Fibroblast of peridontal ligament (primary cell): ENCODE data around the gene RGS19.
A peak's percentile ranks its signal among the peaks of the same experiment; 100 is the strongest.
"Not testable (repeated sequence)": the region's sequence is repeated elsewhere in the genome, so short reads cannot be mapped to it uniquely, and the experiment has no call there.

Experiments used
- DNase-seq: peaks from one replicate; pipeline ENCODE4 v3.0.0-alpha.2; 2010; ENCODE audit errors: extremely low read depth

Gene RGS19

DNA sequence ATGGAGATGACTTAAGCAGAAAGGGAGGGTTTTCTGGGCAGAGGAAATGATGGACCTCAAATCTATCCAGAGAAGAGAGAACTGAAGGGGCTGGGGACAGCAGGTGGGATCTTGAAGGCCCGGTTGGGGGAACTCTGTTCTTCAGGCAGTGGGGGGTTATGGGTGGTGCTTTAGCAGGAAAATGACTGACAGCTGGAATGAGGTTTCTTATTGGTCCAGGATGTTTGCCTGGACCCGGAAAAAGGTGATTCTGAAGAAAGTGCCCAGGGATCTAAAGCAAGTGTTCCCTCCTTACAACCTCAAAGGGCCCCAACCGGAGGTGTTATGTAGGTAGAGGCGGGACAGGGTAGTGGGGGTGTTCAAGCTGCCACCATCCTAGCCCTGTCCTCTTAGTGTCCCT, 16.1 kb upstream of the RGS19 start:
- DNase-seq, result no peak

DNA sequence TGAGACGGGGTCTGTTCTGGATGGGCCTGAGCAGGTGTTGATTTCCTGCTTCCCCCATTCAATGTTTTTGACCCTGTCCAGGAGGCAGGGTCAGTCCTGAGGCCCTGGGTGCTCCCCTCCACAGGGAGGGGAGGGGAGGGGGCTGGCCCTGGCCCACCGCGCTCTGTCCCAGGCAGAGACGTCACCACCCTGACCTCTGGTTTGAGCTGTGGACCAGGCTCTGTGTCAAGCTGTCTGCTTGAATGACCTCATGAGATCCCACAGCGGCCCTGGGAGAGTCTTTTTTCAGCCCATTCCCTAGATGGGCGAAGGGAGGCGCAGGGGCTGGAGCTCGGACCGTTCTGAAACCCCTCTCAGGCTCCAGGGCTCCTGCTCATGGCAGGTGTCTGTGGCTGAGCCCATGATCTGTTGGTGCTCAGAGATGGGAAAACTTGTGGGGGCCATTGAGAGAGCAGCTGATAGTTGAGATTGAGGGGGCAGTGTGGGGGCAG, 13.7 kb upstream of the RGS19 start:
- no peak for DNase-seq

DNA sequence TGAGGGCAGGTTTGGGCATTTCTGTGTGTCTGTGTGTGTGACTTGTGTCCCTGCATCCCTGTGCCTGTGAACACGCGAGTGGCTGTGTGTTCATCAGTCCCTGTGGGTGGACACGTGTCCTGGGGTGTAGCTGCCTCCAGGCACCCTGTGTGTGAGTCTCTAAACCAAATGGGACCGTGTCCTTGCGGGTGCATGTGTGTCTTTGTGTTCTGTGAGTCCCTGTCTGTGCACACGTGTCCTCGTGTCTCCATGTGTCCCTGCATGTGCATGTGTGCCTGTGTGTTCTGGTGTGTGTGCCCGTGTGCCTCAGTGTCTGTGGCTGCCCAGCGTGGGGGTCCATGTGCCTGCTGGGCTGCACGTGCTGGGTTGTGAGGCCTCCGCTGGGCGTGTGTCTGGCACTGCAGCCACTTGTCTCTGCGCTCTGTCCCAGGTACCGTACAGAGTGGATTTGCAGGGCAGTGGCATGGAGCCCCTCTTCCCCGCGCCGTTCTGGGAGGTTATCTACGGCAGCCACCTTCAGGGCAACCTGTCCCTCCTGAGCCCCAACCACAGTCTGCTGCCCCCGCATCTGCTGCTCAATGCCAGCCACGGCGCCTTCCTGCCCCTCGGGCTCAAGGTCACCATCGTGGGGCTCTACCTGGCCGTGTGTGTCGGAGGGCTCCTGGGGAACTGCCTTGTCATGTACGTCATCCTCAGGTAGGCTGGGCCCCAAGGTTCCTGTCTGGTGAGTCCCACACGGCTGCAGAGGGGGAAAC, 13.1 kb upstream of the RGS19 start:
- no peak for DNase-seq

DNA sequence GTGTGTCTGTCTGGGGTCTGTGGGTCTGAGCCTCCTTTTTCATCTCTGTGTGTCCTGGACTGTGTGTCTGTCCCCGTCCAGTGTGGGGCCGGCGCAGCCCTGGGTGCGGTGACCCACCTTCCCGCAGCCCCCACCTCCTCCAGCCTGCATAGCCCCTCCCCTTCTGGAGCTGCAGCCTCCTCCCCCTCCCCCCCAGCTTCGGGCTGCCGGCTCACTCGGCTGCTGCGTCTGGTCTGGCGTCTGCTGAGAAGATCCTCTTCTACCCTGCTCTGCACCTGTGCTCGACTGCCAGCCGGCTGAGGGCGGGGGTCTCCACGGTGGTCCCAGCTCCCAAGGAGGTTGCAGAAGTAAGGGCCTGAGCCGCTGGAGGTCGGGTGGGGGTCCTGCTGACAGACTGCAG, 12.5 kb upstream of the RGS19 start:
- DNase-seq, result no peak

DNA sequence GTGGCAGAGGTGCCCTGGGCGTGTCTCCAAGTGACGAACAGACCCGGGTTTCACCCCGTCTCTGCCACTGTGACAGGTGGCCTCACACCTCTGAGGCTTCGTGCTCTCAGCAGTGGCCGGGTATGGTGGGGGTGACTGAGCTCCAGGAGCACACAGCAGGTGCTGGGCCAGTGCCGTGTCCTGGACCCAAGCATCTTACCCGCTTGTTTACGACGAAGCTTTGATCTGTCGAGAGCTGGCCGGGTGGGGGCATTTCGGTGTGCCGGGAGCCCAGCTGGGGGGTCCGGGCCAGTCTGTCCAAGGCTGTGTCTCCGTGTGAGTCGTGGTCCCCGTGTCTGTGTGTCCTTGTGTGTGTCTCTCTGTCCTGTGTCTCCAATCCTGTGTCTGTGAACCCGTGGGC, 12.0 kb upstream of the RGS19 start:
- no peak for DNase-seq

DNA sequence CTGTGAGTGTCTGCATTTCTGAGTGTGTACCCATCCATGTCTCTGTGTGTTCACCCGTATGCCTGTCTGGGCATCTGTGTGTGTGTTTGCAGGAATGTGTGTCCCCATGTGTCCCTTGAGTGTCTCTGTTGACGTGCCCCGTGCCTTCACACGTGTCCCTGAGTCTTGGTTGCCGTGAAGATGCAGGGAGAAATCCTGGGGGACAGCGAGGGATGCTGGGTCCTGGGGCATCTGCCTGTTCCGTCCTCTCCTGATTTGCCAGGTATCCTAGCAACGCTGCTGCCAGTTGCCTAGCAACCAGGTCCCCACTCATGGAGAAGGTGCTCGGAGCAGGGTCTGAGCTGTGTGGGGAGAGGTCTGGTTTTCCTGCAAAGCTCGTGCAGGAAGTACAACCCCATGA, 10.8 kb upstream of the RGS19 start:
- no peak for DNase-seq

DNA sequence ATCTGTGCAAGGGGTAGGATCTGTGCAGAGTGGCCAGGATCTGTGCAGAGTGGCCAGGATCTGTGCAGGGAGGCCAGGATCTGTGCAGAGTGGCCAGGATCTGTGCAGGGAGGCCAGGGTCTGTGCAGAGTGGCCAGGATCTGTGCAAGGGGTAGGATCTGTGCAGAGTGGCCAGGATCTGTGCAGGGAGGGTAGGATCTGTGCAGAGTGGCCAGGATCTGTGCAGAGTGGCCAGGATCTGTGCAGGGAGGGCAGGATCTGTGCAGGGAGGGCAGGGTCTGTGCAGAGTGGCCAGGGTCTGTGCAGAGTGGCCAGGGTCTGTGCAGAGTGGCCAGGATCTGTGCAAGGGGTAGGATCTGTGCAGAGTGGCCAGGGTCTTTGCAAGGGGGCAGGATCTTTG, 9.3 kb upstream of the RGS19 start:
- DNase-seq, result not testable (repeated sequence)

DNA sequence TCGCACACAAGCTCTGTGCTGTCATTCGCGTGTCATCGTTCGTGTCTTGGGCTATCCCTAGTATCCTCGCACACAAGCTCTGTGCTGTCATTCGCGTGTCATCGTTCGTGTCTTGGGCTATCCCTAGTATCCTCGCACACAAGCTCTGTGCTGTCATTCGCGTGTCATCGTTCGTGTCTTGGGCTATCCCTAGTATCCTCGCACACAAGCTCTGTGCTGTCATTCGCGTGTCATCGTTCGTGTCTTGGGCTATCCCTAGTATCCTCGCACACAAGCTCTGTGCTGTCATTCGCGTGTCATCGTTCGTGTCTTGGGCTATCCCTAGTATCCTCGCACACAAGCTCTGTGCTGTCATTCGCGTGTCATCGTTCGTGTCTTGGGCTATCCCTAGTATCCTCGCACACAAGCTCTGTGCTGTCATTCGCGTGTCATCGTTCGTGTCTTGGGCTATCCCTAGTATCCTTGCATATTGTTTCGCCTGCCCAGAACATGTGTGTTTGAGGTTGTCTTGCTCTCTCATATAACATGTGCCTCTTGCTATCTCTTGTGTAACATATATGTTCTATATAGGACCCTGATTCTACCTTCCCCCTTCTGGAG, 8.0 kb upstream of the RGS19 start:
- DNase-seq, result not testable (repeated sequence)

DNA sequence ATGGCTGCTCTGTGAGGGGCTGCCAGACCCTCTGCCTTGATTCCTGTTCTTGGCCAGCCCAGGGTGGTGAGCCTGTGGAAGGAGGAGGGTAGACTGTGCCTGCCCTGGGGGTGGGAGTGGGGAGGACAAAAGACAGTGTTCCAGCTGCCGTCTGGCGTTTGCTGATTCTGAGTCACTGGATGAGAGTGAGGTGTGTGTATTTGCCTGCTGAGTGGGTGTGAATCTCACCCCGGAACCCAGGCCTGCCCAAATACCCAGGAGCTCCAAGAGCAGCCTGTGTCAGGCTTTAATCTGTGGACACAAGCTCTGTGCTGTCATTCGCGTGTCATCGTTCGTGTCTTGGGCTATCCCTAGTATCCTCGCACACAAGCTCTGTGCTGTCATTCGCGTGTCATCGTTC, 7.5 kb upstream of the RGS19 start:
- no peak for DNase-seq

DNA sequence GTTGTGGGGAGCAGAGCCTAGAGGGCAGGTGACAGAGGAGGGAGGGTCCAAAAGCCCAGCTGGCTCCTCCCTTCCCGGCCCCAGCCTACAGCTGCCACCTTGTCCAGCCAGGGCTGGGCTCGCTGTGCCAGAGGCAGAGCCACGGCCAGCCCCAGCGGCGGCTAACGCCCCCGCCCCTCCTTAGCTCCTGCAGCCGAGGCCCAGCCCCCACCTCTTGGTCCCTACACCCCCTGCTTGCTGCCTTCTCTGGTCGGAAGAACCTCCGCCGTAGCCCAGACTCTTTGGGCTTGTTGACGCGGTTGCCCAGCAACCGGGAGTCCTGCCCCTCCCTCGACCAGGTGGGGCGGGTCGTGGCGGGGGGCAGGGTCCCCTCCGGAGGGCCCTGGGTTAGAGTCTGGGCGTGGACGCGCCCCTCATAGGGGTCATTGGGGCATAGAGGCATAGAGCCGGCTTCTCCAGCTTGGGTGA, 5.4 kb upstream of the RGS19 start:
- no peak for DNase-seq

DNA sequence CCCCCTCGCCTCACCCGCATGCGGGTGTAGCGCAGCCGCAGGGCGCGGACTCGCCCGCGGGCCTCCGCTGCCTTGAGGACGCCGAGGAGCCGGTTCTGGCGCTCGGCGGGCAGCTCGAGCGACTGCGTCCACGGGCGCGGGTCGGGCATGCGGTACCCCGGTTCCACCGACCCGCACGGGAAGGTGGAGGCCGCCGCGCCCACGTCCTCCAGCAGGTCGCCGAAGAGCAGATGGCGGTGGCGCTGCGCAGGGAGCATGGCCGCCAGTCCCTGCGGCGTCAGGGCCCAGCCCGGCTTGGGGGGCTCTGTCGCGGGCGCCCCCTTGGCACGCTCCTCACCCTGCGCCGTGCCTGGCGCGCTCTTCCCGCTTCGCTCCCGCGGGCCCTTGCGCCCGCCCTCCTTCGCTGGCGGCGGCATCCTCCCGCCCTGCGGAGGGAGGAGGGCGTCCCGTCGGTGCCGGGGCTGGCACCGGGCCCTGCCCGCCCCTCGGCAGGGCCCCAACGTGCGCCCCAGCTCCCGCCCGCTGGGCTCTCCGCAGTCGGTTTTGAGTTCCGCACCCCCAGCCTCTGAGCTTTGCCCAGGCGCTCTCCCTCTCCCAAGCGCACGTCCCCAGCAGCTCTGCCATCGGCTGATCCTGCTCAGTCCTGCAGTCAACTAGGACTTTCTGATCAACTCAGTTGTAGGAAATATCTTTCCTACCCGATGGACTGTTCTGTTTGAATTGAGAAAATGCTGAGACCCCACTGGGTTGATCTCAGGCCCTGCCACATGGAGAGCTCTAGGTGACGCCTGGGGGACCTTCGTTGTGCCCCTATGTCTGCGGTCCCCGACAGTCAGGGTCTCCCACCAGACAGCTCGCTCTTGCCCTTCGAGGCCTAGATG, 4.7 kb upstream of the RGS19 start, which contains the start of gene LKAAEAR1:
Gene LKAAEAR1 (minus strand): TSS at position 595 of the 881 bp plus-strand sequence. CDS start 179 bp downstream, at position 416.
- DNase-seq, result peak; percentile 3

DNA sequence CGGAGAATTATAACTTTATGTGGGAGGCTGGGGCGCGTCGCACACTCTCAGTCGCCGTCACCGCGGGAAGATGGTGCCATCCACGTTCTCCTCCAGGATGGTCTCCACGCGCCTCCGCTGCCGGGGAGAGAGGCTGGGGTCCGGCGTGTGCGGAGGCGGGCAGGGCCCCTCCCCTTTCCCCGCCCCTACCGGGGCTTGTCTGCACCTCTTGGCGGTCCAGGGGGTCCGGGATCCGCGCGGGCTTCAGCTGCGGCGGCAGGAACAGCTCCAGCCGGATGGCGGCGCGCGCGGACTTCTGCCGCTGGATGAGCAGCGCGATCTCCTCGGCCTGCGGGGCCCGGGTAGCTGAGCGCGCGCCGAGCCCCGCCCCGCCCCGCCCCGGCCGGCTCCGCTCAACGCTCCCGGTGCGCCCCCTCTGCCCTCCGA, 4.1 kb upstream of the RGS19 start:
- DNase-seq, result peak; percentile 47

DNA sequence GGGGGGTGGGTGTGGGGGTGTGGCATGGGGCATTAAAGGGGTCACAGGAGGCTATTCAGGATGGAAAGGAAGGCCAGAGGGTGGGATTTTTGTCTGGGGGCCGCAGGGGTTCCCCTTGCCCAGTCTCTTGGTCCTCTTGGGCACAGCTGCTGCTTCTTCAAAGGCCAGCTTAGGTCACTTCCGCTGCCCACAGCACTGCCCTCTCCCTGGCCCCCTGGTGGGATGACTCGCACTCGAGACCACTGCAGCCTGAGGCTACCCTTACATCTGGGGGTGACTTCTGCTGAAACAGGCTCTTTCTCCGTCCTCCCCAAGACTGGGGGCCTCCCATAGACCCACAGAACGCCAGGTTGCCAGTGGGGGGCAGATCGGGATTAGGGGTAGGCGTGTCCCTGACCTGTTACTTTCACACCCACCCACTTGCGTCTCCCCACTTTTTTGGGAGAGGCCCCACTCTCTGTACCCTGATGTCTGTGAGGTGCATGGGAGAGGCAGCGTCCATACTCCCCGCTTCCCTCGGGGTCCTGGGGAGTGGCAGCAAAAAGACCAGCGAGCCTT, 3.6 kb upstream of the RGS19 start:
- no peak for DNase-seq

DNA sequence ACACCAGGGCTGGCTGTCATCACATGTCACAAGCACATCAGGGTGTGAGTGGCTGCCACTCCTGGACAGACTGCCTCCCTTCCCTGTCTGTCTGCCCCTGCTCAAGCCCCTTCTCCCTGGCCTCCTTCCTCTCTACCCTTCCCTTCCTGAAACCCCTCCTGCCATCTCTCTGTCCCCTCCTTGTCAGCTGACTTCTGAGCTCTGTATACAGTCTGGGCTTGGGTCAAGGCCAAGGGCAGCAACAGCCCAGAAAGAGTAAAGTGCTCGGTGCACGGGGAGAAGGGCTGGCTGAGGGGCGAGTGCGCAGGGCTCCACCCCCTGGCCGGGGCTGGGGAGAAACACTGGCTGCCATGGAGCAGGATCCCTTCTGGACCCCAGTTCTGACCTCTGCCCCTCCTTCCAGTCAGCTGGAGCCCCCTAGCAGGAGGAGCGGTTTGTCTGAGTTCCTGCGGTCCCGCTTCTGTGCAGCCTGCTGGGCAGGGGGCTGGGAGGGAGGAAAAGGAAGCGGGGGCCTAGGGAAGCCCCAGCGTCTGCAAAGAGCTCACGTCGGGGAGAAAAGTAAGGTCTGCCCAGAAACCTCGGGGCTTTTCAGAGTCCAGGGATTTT, 2.9 kb upstream of the RGS19 start:
- no peak for DNase-seq

DNA sequence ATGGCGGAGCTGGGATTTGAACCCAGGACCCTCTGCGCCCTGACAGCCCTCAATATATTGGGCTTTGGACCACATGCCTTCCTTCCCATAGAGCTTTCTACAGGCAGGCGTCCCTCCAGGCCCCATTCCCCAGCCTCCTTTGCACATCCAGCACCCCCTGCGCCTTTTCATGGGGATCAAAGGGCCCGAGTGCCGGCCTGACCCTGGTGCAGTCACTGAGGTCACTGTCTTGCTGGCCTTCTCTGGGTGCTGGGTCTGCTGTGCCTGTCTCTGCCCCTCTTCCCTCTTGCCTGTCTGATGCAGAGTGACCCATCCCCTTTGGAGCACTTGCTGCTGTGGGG, 2.3 kb upstream of the RGS19 start:
- no peak for DNase-seq

DNA sequence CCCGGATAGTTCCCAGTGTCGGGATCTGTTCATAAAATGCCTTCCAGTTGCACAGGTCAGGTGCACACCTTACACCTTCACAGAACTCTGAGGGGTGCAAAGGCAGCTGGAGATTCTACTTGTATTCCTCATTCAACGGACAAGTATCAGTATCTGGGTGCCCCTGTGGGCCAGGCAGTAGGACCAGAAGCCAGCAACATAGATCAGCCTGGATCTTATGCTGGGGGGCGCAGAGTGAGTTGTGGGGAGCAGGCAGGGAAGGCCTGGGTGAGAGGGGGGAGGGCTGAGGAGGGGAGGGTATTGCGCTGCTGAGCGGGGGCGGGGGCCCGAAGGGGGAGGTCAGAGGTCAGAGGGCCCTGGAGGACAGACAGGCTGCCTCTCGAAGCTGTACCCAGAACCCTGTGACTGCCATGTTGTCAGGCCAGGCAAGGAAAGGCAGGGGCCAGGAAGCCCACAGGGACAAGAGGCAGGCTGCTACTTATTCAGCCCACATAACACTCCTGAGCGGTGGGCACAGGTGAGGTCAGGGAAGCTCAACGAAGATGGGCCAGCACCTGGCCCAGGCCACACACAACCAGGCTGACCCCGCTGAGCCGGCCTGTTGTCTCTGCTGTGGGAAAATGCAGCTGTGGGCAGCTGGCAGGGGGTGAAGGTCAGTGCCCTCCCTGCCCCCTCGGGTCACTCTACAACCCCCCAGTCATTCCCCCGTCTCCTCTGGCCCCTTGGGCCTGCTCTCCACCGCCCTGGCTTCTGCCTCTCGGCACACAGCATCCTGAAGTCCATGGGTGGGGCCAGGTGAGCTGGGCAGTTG, 1.7 kb upstream of the RGS19 start:
- DNase-seq, result no peak

DNA sequence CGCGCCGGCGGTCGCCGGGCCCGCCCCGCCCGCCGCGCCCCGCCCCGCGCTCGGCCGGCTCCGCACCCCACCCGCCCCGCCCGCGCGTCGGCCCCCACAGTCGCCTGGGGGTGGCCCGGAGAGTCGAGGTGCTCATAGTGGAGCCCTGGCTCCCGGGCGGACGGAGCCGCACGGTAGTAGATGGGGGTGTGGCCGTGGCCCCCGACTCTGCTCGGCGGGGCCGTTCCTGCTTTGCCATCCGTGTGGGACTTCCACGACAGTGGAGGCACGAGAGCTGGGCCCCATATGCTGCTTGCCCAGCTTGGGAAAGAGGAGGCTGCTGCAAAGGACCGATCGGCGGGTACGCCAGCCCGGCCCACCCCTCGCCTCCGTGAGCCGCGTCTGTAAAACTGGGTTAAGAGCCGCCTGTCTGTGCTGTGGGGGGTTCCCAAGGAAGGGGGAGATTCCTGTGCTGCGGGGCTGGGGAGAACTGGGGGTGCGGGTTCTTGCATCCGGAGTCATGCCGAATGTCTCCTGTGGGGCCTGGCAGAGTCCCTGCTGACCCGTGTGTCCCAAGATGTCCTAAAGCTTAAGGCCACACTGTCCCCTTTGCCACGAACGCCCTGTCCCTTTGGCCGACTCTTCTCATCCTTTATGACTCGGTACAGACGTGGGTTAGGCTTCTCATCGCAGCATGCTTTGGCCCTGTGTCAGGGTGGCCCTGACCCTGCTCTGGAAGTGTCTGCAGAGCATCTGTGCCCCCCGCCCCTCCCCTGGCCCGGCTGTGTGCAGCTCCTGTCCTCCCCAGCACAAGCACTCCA, 895 bp upstream of the RGS19 start, which contains the start of gene OPRL1:
Gene OPRL1 (plus strand): TSS at position 70 of the 800 bp plus-strand sequence. CDS start 12,639 bp downstream, outside the sequence.
- DNase-seq, result no peak

DNA sequence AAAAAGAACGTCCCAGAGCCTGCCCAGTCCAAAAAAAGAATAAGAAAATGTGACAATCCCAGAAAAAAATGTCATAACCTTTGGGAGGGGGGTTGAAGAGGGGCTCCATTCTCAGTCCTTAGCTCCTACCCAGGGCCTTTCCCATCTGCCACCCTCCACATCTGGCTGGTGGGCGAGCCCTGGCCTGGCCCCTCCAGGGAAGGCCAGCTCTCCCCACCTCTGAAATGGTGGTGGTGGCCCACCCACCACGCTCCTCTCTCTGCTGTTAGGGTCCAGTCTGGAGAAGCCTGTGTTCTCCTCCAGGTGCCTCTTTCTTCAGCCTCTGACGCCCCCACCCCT, 415 bp downstream of the RGS19 start:
- DNase-seq, result no peak

DNA sequence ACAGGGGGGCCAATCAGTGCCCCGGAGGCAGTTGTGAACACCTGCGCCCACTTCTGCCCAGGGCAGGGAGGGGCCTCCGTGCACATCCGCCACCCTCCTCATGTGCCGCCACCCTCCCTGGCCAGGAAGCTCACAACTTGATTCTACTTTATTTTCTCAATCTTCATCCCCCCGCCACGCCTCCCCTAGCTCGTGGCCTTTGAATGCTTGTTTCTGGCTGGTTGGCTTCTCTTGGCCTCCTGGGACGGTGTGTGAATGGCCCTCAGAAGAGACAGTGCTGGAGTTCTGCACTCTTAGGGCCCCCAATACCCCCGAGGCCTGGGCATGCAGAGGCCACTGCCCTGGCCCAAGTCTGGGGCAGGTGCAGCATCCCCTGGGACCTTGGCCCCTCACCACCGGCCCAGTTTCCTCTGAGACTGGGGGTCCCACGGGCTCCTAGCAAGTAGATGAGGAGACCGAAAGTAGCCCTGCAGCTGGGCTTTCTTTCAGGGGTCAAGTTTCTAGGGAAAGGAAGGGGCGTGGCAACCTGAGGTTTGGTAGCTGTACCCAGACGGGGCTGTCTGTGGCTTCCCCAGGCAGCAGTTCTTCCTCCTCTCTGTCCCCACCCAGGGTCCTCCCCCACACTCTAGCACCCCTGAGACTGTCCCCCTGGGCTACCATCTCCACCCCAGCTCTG, 1.3 kb downstream of the RGS19 start:
- DNase-seq, result no peak

DNA sequence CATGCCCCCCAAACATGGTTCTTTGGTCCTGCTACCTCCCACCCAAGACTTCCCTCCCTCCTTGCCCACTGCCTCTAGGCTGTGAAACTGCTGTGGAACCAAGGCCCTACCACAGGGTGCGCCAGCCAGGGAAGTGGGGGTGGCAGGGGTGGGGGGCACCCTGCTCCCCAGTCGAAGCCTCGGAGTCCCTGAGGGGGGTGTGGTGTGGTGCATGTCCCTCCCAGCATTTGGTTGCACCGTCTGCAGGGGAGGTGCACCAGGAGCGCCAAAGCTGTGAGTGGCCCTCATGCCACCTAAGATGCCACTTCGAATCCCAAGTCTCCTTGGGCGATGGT, 1.8 kb downstream of the RGS19 start:
- no peak for DNase-seq
